SK-N-SH (cell line): ENCODE data around the gene MYL12A. TPM values are rescaled to one million over a fixed set of nuclear protein-coding genes. Genes with fewer than 3 reads are reported as not detected.

Source experiments
- CTCF ChIA-PET: fragments of 300-600, 350-600 bp; formaldehyde crosslinking; extraction: SDS; loops from one replicate; lab custom pipeline; 2021; lab: Yijun Ruan, JAX
- POLR2A ChIA-PET: fragments of 350-600 bp; sonication (Branson Sonifier 250); formaldehyde crosslinking; extraction: SDS; loops from one replicate; lab custom pipeline; 2020; ENCODE audit warnings: antibody characterized with exemption, inconsistent platforms; lab: Yijun Ruan, JAX
- DNase-seq: peaks from one replicate; pipeline ENCODE4 v3.0.0; 2012
- H2AFZ ChIP-seq: fragments of 200-600 bp; sonication (generic); 2 replicates; pipeline ENCODE4 v1.8.1; 2016; ENCODE audit warnings: antibody characterized with exemption, mild to moderate bottlenecking, low read depth
- H3F3A ChIP-seq: fragments of 200-600 bp; sonication (generic); replicated peaks from 2 replicates; pipeline ENCODE3; 2016; ENCODE audit warnings: antibody characterized with exemption, mild to moderate bottlenecking; ENCODE audit not compliant: insufficient read depth
- H3K27ac ChIP-seq, 2 experiments: fragments of 200-500 bp in 1 of 2; fragments of 200-600 bp in 1 of 2; sonication (Bioruptor generic) in 1 of 2; sonication (generic), shearing (Covaris generic) in 1 of 2; 2 replicates each; pipeline versions ENCODE4 v1.5.1 to v1.6.1; 2014 to 2016; ENCODE audit warnings: low read depth in 2 of 2, inconsistent platforms in 1 of 2, low read length in 1 of 2, mild to moderate bottlenecking in 1 of 2, mixed read lengths in 1 of 2
- H3K27me3 ChIP-seq: fragments of 200-600 bp; sonication (generic), shearing (Covaris generic); 2 replicates; pipeline ENCODE4 v1.6.1; 2016; ENCODE audit warnings: mixed run types; ENCODE audit not compliant: insufficient read depth
- H3K36me3 ChIP-seq, 2 experiments: fragments of 200-500 bp in 1 of 2; fragments of 200-600 bp in 1 of 2; sonication (Bioruptor generic) in 1 of 2; sonication (generic) in 1 of 2; replicated peaks in 1 of 2; 2 replicates each; pipeline versions ENCODE3 to v1.5.1; 2014 to 2016; ENCODE audit warnings: low read length in 1 of 2, mild to moderate bottlenecking in 1 of 2; ENCODE audit not compliant: insufficient read depth in 2 of 2, control insufficient read depth in 1 of 2
- H3K4me1 ChIP-seq, 2 experiments: fragments of 200-500 bp in 1 of 2; fragments of 200-600 bp in 1 of 2; sonication (Bioruptor generic) in 1 of 2; sonication (generic), shearing (Covaris generic) in 1 of 2; 2 replicates each; pipeline versions ENCODE4 v1.5.1 to v1.6.1; 2014 to 2016; ENCODE audit warnings: low read depth in 1 of 2, low read length in 1 of 2, mixed run types in 1 of 2; ENCODE audit not compliant: insufficient read depth in 2 of 2, control insufficient read depth in 1 of 2
- H3K4me2 ChIP-seq: fragments of 200-600 bp; sonication (generic), shearing (Covaris generic); 2 replicates; pipeline ENCODE4 v1.6.1; 2017; ENCODE audit warnings: mixed run types
- H3K4me3 ChIP-seq, 2 experiments: fragments of 200-500 bp in 1 of 2; fragments of 200-600 bp in 1 of 2; sonication (Bioruptor generic) in 1 of 2; sonication (generic), shearing (Covaris generic) in 1 of 2; 2 replicates each; pipeline versions ENCODE4 v1.5.1 to v1.8.1; 2014 to 2016; ENCODE audit warnings: low read depth in 2 of 2, inconsistent platforms in 1 of 2, low read length in 1 of 2, mild to moderate bottlenecking in 1 of 2, mixed read lengths in 1 of 2, moderate library complexity in 1 of 2
- H3K79me2 ChIP-seq: fragments of 200-600 bp; sonication (generic); 2 replicates; pipeline ENCODE4 v1.8.1; 2017; ENCODE audit warnings: mild to moderate bottlenecking; ENCODE audit not compliant: insufficient read depth
- H3K9ac ChIP-seq: fragments of 200-600 bp; sonication (generic); 2 replicates; pipeline ENCODE4 v1.6.1; 2017; ENCODE audit warnings: mixed run types
- H3K9me2 ChIP-seq: fragments of 200-600 bp; sonication (generic); 2 replicates; pipeline ENCODE4 v1.6.1; 2017; ENCODE audit warnings: mixed run types
- H3K9me3 ChIP-seq: fragments of 200-600 bp; sonication (generic); 2 replicates; pipeline ENCODE4 v1.6.1; 2017; ENCODE audit warnings: mixed run types, mild to moderate bottlenecking, moderate library complexity
- H4K20me1 ChIP-seq: fragments of 200-600 bp; sonication (generic); 2 replicates; pipeline ENCODE4 v1.6.1; 2017; ENCODE audit warnings: mild to moderate bottlenecking, mixed run types; ENCODE audit not compliant: insufficient read depth
- CHD2 ChIP-seq: fragments of 150-350 bp; IDR thresholded peaks from 2 replicates; pipeline ENCODE4 v1.6.1; 2018; ENCODE audit warnings: low read length; ENCODE audit not compliant: partially characterized antibody
- ELF1 ChIP-seq: IDR thresholded peaks from 2 replicates; pipeline ENCODE4 v1.4.0; 2012
- EP300 ChIP-seq, 2 experiments: IDR thresholded peaks; 2 replicates each; pipeline versions ENCODE4 v1.4.0 to v1.6.1; 2012; ENCODE audit warnings: borderline replicate concordance in 1 of 2, low read depth in 1 of 2, low read length in 1 of 2
- EZH2phosphoT487 ChIP-seq: fragments of 200-600 bp; sonication (generic); IDR thresholded peaks from 2 replicates; pipeline ENCODE4 v1.6.1; 2017; ENCODE audit warnings: low read depth, mixed run types, mild to moderate bottlenecking, antibody characterized with exemption, moderate library complexity, borderline replicate concordance
- FOSL2 ChIP-seq: IDR thresholded peaks from 2 replicates; pipeline ENCODE4 v1.4.0; 2012; ENCODE audit warnings: low read depth, mild to moderate bottlenecking, moderate library complexity, borderline replicate concordance
- FOXJ3 ChIP-seq: sonication (generic); formaldehyde crosslinking; IDR thresholded peaks from 2 replicates; pipeline ENCODE4 v1.5.1; 2020; ENCODE audit warnings: mild to moderate bottlenecking, missing genetic modification reagents
- FOXM1 ChIP-seq: IDR thresholded peaks from 2 replicates; pipeline ENCODE4 v1.4.0; 2012; ENCODE audit warnings: low read depth, mild to moderate bottlenecking
- GABPA ChIP-seq: IDR thresholded peaks from 2 replicates; pipeline ENCODE4 v1.4.0; 2012; ENCODE audit warnings: low read depth, mild to moderate bottlenecking
- GATA2 ChIP-seq: sonication (generic); formaldehyde crosslinking; IDR thresholded peaks from 2 replicates; pipeline ENCODE4 v1.5.0; 2020; ENCODE audit warnings: mild to moderate bottlenecking, missing genetic modification reagents
- JUND ChIP-seq: IDR thresholded peaks from 2 replicates; pipeline ENCODE4 v1.4.0; 2012
- NFIC ChIP-seq: IDR thresholded peaks from 2 replicates; pipeline ENCODE4 v1.4.0; 2012; ENCODE audit warnings: borderline replicate concordance
- POLR2AphosphoS5 ChIP-seq: IDR thresholded peaks from 2 replicates; pipeline ENCODE4 v1.6.1; 2012; ENCODE audit warnings: low read depth, low read length
- RXRA ChIP-seq: IDR thresholded peaks from 2 replicates; pipeline ENCODE4 v1.4.0; 2012; ENCODE audit warnings: low read depth, mild to moderate bottlenecking, borderline replicate concordance
- SMC3 ChIP-seq: IDR thresholded peaks from 2 replicates; pipeline ENCODE4 v1.6.1; 2012; ENCODE audit warnings: low read depth, low read length, improper control_type of control experiment
- TAF1 ChIP-seq: IDR thresholded peaks from 2 replicates; pipeline ENCODE4 v1.6.1; 2012; ENCODE audit warnings: low read depth, mild to moderate bottlenecking, low read length, moderate library complexity, borderline replicate concordance
- YY1 ChIP-seq: IDR thresholded peaks from 2 replicates; pipeline ENCODE4 v1.4.0; 2012; ENCODE audit warnings: low read depth, mild to moderate bottlenecking
- WGBS: methylation state at CpG from one replicate; pipeline ENCODE4 v1.1.6; 2017; ENCODE audit warnings: low lambda C conversion rate; 5-methylcytosine and 5-hydroxymethylcytosine counted together
- polyA plus RNA-seq, 3 experiments: library from polyadenylated mRNA; depleted of rRNA; stranded (reverse); fragments of >200 nt; gene quantifications; 2 replicates each; pipeline ENCODE4 v1.2.3, GENCODE V29; 2012
- TF ChIP-seq, protein P1 (sequence below): fragments of 150-350 bp; IDR thresholded peaks from 2 replicates; pipeline ENCODE4 v1.6.1; 2017; ENCODE audit warnings: antibody characterized with exemption, low read length, low read depth, borderline replicate concordance
- TF ChIP-seq, protein P2 (sequence below): IDR thresholded peaks from 2 replicates; pipeline ENCODE4 v1.6.1; 2012; ENCODE audit warnings: mild to moderate bottlenecking, low read depth, low read length, moderate library complexity
- TF ChIP-seq, protein P3 (sequence below): IDR thresholded peaks from 2 replicates; pipeline ENCODE4; 2012

Gene MYL12A
- polyA plus RNA-seq, 1 of the 3 experiments (the other 2 are of a cell fraction) = 448 TPM

DNA sequence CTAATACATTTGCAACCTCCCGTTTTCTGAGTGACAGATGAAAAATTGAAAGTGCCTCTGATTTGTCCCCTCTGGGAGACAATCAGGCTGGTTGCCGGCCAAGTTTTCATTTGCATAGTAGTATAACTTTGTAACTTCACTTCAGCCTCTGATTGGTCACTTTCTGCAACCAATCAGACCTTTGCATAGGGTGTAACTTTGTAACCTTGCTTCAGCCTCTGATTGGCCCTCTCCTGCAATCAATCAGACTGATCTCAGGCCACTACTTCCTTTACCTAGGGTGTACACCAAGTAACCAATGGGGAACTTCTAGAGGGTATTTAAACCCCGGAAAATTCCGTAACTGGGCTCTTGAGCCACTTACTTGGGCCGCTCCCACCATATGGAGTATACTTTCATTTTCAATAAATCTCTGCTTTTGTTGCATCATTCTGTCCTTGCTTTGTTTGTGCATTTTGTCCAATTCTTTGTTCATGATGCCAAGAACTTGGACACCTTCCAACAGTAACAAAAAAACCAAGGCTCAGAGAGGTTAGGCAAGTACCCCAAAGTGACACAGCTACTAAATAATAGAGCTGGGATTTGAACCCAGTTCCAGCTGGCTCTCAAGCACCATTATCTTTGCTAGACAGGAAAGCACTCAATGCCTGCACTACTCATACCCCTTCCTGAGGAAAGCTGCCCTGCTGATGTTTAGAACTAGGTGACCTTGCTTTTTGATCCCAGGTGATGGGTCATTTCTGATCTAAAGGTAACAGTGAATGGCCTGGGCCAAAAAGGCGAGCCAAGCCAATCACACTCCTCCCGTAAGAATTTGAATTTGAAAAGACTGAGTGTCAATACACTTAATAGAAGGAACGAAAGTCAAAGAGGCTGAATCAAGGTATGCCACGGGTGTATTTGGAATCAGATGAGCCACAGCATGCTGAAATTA, 16.9 kb upstream of the MYL12A start:
- H3K27ac ChIP-seq = no peak overlapping the region
- no peaks in the 10 kb centered on the region for H3K27me3 ChIP-seq
- peak overlapping the region; percentile 43; the same call in 1 of the 2 replicates for H2AFZ ChIP-seq
- DNase-seq = no peak
- no peaks in the 10 kb centered on the region for H3K79me2 ChIP-seq
- H3K9me2 ChIP-seq = no peaks in the 10 kb centered on the region
- TF ChIP-seq, protein P1, sequence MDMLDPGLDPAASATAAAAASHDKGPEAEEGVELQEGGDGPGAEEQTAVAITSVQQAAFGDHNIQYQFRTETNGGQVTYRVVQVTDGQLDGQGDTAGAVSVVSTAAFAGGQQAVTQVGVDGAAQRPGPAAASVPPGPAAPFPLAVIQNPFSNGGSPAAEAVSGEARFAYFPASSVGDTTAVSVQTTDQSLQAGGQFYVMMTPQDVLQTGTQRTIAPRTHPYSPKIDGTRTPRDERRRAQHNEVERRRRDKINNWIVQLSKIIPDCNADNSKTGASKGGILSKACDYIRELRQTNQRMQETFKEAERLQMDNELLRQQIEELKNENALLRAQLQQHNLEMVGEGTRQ = no peak
- TF ChIP-seq TAF1 (no peak), SMC3 (no peak), EZH2phosphoT487 (no peak)
- TF ChIP-seq, protein P2, sequence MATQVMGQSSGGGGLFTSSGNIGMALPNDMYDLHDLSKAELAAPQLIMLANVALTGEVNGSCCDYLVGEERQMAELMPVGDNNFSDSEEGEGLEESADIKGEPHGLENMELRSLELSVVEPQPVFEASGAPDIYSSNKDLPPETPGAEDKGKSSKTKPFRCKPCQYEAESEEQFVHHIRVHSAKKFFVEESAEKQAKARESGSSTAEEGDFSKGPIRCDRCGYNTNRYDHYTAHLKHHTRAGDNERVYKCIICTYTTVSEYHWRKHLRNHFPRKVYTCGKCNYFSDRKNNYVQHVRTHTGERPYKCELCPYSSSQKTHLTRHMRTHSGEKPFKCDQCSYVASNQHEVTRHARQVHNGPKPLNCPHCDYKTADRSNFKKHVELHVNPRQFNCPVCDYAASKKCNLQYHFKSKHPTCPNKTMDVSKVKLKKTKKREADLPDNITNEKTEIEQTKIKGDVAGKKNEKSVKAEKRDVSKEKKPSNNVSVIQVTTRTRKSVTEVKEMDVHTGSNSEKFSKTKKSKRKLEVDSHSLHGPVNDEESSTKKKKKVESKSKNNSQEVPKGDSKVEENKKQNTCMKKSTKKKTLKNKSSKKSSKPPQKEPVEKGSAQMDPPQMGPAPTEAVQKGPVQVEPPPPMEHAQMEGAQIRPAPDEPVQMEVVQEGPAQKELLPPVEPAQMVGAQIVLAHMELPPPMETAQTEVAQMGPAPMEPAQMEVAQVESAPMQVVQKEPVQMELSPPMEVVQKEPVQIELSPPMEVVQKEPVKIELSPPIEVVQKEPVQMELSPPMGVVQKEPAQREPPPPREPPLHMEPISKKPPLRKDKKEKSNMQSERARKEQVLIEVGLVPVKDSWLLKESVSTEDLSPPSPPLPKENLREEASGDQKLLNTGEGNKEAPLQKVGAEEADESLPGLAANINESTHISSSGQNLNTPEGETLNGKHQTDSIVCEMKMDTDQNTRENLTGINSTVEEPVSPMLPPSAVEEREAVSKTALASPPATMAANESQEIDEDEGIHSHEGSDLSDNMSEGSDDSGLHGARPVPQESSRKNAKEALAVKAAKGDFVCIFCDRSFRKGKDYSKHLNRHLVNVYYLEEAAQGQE = no peak
- TF ChIP-seq, protein P3, sequence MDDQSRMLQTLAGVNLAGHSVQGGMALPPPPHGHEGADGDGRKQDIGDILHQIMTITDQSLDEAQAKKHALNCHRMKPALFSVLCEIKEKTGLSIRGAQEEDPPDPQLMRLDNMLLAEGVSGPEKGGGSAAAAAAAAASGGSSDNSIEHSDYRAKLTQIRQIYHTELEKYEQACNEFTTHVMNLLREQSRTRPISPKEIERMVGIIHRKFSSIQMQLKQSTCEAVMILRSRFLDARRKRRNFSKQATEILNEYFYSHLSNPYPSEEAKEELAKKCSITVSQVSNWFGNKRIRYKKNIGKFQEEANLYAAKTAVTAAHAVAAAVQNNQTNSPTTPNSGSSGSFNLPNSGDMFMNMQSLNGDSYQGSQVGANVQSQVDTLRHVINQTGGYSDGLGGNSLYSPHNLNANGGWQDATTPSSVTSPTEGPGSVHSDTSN = peak; percentile 65
- CTCF ChIA-PET = interaction anchor here (1.7 kb wide), 1 partner anchor 15 kb away, joined by 7 read pairs; no protein-coding TSS in a partner anchor
- no peaks in the 10 kb centered on the region for H3K4me1 ChIP-seq
- no peaks in the 10 kb centered on the region for H3K9me3 ChIP-seq
- H3K9ac ChIP-seq = no peak overlapping the region
- H3K4me3 ChIP-seq = no peak overlapping the region
- H4K20me1 ChIP-seq = no peaks in the 10 kb centered on the region
- POLR2A ChIA-PET = no interaction called here
- no peaks in the 10 kb centered on the region for H3K36me3 ChIP-seq
- H3F3A ChIP-seq = no peaks in the 10 kb centered on the region
- 88% methylated on average over 9 of the region's 9 CpGs for WGBS
- no peak overlapping the region for H3K4me2 ChIP-seq

DNA sequence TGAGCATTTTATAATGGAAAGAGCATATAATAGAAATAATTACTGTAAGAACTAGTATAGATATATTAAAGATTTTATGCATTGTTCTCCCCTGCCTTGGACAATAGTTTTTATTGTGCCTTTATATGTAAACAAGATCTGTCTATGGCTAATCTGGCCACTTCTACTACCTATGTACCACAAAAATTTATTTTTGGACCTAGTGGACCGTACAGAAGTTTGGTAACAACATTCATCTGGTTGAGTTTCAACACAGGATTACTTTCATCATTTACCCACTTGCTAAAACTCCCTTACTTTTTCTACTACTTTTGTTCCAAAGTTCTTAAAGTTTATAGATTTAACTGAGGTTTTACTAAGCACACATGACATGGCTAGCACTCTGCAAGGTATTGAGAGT, 14.6 kb upstream of the MYL12A start:
- 91% methylated on average over 1 of the region's 1 CpG for WGBS
- CTCF ChIA-PET = interaction anchor here (2.4 kb wide), 1 partner anchor 13 kb away, joined by 6 read pairs; no protein-coding TSS in a partner anchor
- TF ChIP-seq FOXJ3 (CRISPR knock-in tag) = no peak
- TF ChIP-seq CHD2 = no peak
- TF ChIP-seq FOXM1 = no peak
- TF ChIP-seq YY1 = no peak
- TF ChIP-seq EP300 (IDR thresholded peaks at IDR 0.05; ENCODE audit: borderline replicate concordance in 1 of 2, low read depth in 1 of 2, low read length in 1 of 2) = no peak
- TF ChIP-seq POLR2AphosphoS5 = no peak
- no peak for TF ChIP-seq NFIC
- TF ChIP-seq GATA2 (CRISPR knock-in tag) = no peak
- TF ChIP-seq ELF1 = no peak
- TF ChIP-seq GABPA = no peak
- no peak for TF ChIP-seq JUND
- TF ChIP-seq FOSL2 = no peak
- TF ChIP-seq RXRA = no peak
- no peak for TF ChIP-seq TAF1

More for the DNA sequence above, 14.6 kb upstream of the MYL12A start:
- no peak overlapping the region for H2AFZ ChIP-seq
- H3K9me2 ChIP-seq = no peaks in the 10 kb centered on the region
- no peaks in the 10 kb centered on the region for H3K27me3 ChIP-seq
- H3K27ac ChIP-seq = no peak overlapping the region
- H3F3A ChIP-seq = no peaks in the 10 kb centered on the region
- H3K9me3 ChIP-seq = no peaks in the 10 kb centered on the region
- H3K4me2 ChIP-seq = no peak overlapping the region
- POLR2A ChIA-PET = no interaction called here
- H3K9ac ChIP-seq = no peak overlapping the region
- DNase-seq = no peak
- no peaks in the 10 kb centered on the region for H4K20me1 ChIP-seq
- no peaks in the 10 kb centered on the region for H3K4me1 ChIP-seq
- H3K79me2 ChIP-seq = no peaks in the 10 kb centered on the region
- H3K36me3 ChIP-seq = no peaks in the 10 kb centered on the region
- H3K4me3 ChIP-seq = no peak overlapping the region
